HepG2 (cell line): Measurements from ENCODE around the gene CARMIL3. TPM values are rescaled to one million over a fixed set of nuclear protein-coding genes. Genes with fewer than 3 reads are reported as not detected.

Experiments
- ATF7 ChIP-seq, 2 experiments: fragments of 450-650 bp in 1 of 2; sonication (generic) in 1 of 2; formaldehyde crosslinking in 1 of 2; IDR thresholded peaks; 2 replicates each; pipeline versions ENCODE4 v1.4.0 to v1.6.1; 2016 to 2020; ENCODE audit warnings: antibody characterized with exemption in 1 of 2, mild to moderate bottlenecking in 1 of 2, missing genetic modification reagents in 1 of 2
- GABPB1 ChIP-seq: IDR thresholded peaks from 2 replicates; pipeline ENCODE4 v1.6.1; 2016; ENCODE audit warnings: mild to moderate bottlenecking, missing genetic modification reagents, moderate library complexity, missing compliant biosample characterization
- HNF4A ChIP-seq: sonication (generic); formaldehyde crosslinking; IDR thresholded peaks from 2 replicates; pipeline ENCODE4 v1.4.0; 2020; ENCODE audit warnings: missing genetic modification reagents
- IRF9 ChIP-seq: sonication (generic); formaldehyde crosslinking; IDR thresholded peaks from 2 replicates; pipeline ENCODE4 v1.8.0; 2022; ENCODE audit warnings: missing genetic modification reagents, mild to moderate bottlenecking, borderline replicate concordance
- LCORL ChIP-seq, 2 experiments: fragments of 450-650 bp in 1 of 2; sonication (generic) in 1 of 2; formaldehyde crosslinking in 1 of 2; IDR thresholded peaks; 2 replicates each; pipeline versions ENCODE4 v1.5.0 to v1.6.1; 2017 to 2020; ENCODE audit warnings: antibody characterized with exemption in 1 of 2, missing genetic modification reagents in 1 of 2
- MED1 ChIP-seq: sonication (generic); formaldehyde crosslinking; IDR thresholded peaks from 2 replicates; pipeline ENCODE4 v1.4.0; 2020; ENCODE audit warnings: missing genetic modification reagents
- MYNN ChIP-seq: sonication (generic); formaldehyde crosslinking; IDR thresholded peaks from 2 replicates; pipeline ENCODE4 v1.4.0; 2020; ENCODE audit warnings: mild to moderate bottlenecking, low read depth, missing genetic modification reagents
- NR2F6 ChIP-seq, 2 experiments: IDR thresholded peaks; 2 replicates each; pipeline ENCODE4 v1.6.1; 2016; ENCODE audit warnings: antibody characterized with exemption in 1 of 2, mild to moderate bottlenecking in 1 of 2
- PITX1 ChIP-seq: sonication (generic); formaldehyde crosslinking; IDR thresholded peaks from 2 replicates; pipeline ENCODE4 v1.5.1; 2020; ENCODE audit warnings: mild to moderate bottlenecking, missing genetic modification reagents
- PLRG1 ChIP-seq: fragments of 450-650 bp; conservative IDR thresholded peaks from 2 replicates; pipeline ENCODE4 v1.6.1; 2016
- SMAD1 ChIP-seq: sonication (generic); formaldehyde crosslinking; IDR thresholded peaks from 2 replicates; pipeline ENCODE4 v1.4.0; 2020; ENCODE audit warnings: missing genetic modification reagents, low read depth, mild to moderate bottlenecking, borderline replicate concordance
- ZC3H4 ChIP-seq: sonication (generic); formaldehyde crosslinking; IDR thresholded peaks from 2 replicates; pipeline ENCODE4 v1.4.0; 2020; ENCODE audit warnings: missing genetic modification reagents, borderline replicate concordance
- ZFX ChIP-seq: sonication (generic); formaldehyde crosslinking; IDR thresholded peaks from 2 replicates; pipeline ENCODE4 v1.4.0; 2020; ENCODE audit warnings: mild to moderate bottlenecking, low read depth, missing genetic modification reagents, moderate library complexity
- ZNF446 ChIP-seq: sonication (generic); formaldehyde crosslinking; IDR thresholded peaks from 2 replicates; pipeline ENCODE4 v1.5.0; 2020; ENCODE audit warnings: mild to moderate bottlenecking, missing genetic modification reagents
- ZNF572 ChIP-seq: sonication (generic); formaldehyde crosslinking; IDR thresholded peaks from 2 replicates; pipeline ENCODE4 v1.5.1; 2020; ENCODE audit warnings: mild to moderate bottlenecking, missing genetic modification reagents
- ZSCAN25 ChIP-seq: sonication (generic); formaldehyde crosslinking; IDR thresholded peaks from 2 replicates; pipeline ENCODE4 v1.8.0; 2022; ENCODE audit warnings: mild to moderate bottlenecking, missing genetic modification reagents
- polyA plus RNA-seq, 8 experiments: library from polyadenylated mRNA; depleted of rRNA in 3 of 8; stranded (reverse) in 7 of 8; unstranded in 1 of 8; fragments of >200 nt; fragmentation: Illumina TruSeq in 4 of 8; extraction: Trizol in 4 of 8; gene quantifications; 2 replicates each; pipeline versions ENCODE4 v1.2.1 to v1.2.3, GENCODE V29; 2011 to 2016; ENCODE audit warnings: low read depth in 4 of 8, missing spikeins in 1 of 8, mixed read lengths in 1 of 8; ENCODE audit not compliant: insufficient read depth in 1 of 8
- total RNA-seq, 5 experiments: library from RNA; depleted of rRNA; stranded (reverse); fragments of >200 nt; fragmentation: Illumina TruSeq; extraction: Trizol; gene quantifications; 2 replicates each; pipeline ENCODE4 v1.2.3, GENCODE V29; 2016; ENCODE audit warnings: low read depth in 1 of 5
- TF ChIP-seq, protein P1 (sequence below): IDR thresholded peaks from 2 replicates; pipeline ENCODE4 v1.6.1; 2016; ENCODE audit warnings: low read depth
- TF ChIP-seq, protein P2 (sequence below): sonication (generic); formaldehyde crosslinking; IDR thresholded peaks from 2 replicates; pipeline ENCODE4; 2020; ENCODE audit warnings: missing genetic modification reagents, mild to moderate bottlenecking, borderline replicate concordance
- TF ChIP-seq, protein P3 (sequence below): sonication (generic); formaldehyde crosslinking; IDR thresholded peaks from 2 replicates; pipeline ENCODE4 v1.8.1; 2022; ENCODE audit warnings: low read depth, mild to moderate bottlenecking, missing genetic modification reagents

Gene CARMIL3
- total and polyA plus RNA-seq, 2 of the 13 experiments (the other 11 are each of a cell fraction or from before 2014, with no cell fraction given), result 0.27 to 0.55 TPM

- TF ChIP-seq, protein P1, sequence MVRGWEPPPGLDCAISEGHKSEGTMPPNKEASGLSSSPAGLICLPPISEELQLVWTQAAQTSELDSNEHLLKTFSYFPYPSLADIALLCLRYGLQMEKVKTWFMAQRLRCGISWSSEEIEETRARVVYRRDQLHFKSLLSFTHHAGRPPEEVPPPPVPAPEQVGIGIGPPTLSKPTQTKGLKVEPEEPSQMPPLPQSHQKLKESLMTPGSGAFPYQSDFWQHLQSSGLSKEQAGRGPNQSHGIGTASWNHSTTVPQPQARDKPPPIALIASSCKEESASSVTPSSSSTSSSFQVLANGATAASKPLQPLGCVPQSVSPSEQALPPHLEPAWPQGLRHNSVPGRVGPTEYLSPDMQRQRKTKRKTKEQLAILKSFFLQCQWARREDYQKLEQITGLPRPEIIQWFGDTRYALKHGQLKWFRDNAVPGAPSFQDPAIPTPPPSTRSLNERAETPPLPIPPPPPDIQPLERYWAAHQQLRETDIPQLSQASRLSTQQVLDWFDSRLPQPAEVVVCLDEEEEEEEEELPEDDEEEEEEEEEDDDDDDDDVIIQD, result 0 out of 2 replicates have a peak, but pooled peaks have one; percentile 25
- peak; percentile 47; the same call in 1 of the 2 replicates for TF ChIP-seq GABPB1
- TF ChIP-seq, protein P2, sequence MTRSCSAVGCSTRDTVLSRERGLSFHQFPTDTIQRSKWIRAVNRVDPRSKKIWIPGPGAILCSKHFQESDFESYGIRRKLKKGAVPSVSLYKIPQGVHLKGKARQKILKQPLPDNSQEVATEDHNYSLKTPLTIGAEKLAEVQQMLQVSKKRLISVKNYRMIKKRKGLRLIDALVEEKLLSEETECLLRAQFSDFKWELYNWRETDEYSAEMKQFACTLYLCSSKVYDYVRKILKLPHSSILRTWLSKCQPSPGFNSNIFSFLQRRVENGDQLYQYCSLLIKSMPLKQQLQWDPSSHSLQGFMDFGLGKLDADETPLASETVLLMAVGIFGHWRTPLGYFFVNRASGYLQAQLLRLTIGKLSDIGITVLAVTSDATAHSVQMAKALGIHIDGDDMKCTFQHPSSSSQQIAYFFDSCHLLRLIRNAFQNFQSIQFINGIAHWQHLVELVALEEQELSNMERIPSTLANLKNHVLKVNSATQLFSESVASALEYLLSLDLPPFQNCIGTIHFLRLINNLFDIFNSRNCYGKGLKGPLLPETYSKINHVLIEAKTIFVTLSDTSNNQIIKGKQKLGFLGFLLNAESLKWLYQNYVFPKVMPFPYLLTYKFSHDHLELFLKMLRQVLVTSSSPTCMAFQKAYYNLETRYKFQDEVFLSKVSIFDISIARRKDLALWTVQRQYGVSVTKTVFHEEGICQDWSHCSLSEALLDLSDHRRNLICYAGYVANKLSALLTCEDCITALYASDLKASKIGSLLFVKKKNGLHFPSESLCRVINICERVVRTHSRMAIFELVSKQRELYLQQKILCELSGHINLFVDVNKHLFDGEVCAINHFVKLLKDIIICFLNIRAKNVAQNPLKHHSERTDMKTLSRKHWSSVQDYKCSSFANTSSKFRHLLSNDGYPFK (CRISPR knock-in tag), result peak; percentile 13; the same call in 1 of the 2 replicates
- TF ChIP-seq LCORL (IDR thresholded peaks at IDR 0.05), result no peak
- peak; percentile 40; the same call in 1 of the 2 replicates for TF ChIP-seq LCORL (CRISPR knock-in tag; IDR thresholded peaks at IDR 0.05)
- peak; percentile 14; the same call in 1 of the 2 replicates for TF ChIP-seq IRF9 (CRISPR knock-in tag)
- TF ChIP-seq PLRG1, result no peak
- TF ChIP-seq, protein P3, sequence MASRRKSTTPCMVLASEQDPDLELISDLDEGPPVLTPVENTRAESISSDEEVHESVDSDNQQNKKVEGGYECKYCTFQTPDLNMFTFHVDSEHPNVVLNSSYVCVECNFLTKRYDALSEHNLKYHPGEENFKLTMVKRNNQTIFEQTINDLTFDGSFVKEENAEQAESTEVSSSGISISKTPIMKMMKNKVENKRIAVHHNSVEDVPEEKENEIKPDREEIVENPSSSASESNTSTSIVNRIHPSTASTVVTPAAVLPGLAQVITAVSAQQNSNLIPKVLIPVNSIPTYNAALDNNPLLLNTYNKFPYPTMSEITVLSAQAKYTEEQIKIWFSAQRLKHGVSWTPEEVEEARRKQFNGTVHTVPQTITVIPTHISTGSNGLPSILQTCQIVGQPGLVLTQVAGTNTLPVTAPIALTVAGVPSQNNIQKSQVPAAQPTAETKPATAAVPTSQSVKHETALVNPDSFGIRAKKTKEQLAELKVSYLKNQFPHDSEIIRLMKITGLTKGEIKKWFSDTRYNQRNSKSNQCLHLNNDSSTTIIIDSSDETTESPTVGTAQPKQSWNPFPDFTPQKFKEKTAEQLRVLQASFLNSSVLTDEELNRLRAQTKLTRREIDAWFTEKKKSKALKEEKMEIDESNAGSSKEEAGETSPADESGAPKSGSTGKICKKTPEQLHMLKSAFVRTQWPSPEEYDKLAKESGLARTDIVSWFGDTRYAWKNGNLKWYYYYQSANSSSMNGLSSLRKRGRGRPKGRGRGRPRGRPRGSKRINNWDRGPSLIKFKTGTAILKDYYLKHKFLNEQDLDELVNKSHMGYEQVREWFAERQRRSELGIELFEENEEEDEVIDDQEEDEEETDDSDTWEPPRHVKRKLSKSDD (CRISPR knock-in tag), result peak; percentile 36; the same call in 1 of the 2 replicates
- TF ChIP-seq PITX1 (CRISPR knock-in tag), result 0 out of 2 replicates have a peak, but pooled peaks have one; percentile 46
- TF ChIP-seq MYNN (CRISPR knock-in tag), result no peak
- TF ChIP-seq ZC3H4 (CRISPR knock-in tag), result no peak
- TF ChIP-seq ZNF446 (CRISPR knock-in tag), result peak; percentile 52; the same call in 1 of the 2 replicates
- TF ChIP-seq ATF7 (IDR thresholded peaks at IDR 0.05), result no peak
- TF ChIP-seq ATF7 (CRISPR knock-in tag; IDR thresholded peaks at IDR 0.05), result 0 out of 2 replicates have a peak, but pooled peaks have one; percentile 11
- peak; percentile 86; the same call in 1 of the 2 replicates for TF ChIP-seq NR2F6 (IDR thresholded peaks at IDR 0.05)
- peak; percentile 77 for TF ChIP-seq NR2F6 (CRISPR knock-in tag; IDR thresholded peaks at IDR 0.05)
- no peak for TF ChIP-seq MED1 (CRISPR knock-in tag)
- 0 out of 2 replicates have a peak, but pooled peaks have one; percentile 33 for TF ChIP-seq ZNF572 (CRISPR knock-in tag)
- TF ChIP-seq ZFX (CRISPR knock-in tag), result 0 out of 2 replicates have a peak, but pooled peaks have one; percentile 37
- 0 out of 2 replicates have a peak, but pooled peaks have one; percentile 36 for TF ChIP-seq ZSCAN25 (CRISPR knock-in tag)
- no peak for TF ChIP-seq SMAD1 (CRISPR knock-in tag)
- TF ChIP-seq HNF4A (CRISPR knock-in tag), result peak; percentile 80
Measured at GRCh38 chr14:24060984-24061913, 9.4 kb downstream of the CARMIL3 start (continued).
